ENCODE measurements around the gene OR5D13.

Gene OR5D13, protein sequence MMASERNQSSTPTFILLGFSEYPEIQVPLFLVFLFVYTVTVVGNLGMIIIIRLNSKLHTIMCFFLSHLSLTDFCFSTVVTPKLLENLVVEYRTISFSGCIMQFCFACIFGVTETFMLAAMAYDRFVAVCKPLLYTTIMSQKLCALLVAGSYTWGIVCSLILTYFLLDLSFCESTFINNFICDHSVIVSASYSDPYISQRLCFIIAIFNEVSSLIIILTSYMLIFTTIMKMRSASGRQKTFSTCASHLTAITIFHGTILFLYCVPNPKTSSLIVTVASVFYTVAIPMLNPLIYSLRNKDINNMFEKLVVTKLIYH

DNA sequence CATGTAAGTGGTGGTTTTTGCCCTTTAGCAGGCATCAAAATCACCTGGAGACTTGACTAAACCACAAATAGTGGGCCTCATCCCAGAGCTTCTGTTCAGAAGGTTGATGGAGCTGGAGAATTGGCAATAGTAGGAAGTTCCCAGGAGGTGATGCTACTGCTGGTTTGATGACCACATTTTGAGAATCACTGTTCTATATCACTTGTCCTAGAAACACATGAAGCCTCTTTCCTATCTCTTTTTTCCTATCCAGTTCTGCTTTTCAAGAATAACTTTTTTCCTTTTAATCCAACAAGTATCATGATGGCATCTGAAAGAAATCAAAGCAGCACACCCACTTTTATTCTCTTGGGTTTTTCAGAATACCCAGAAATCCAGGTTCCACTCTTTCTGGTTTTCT lies at the start of gene OR5D13:
TSS of gene OR5D13 (plus strand) at position 301 of the 400 bp plus-strand sequence. CDS start at position 301, 0 bp downstream.
- no peak for DNase-seq

DNA sequence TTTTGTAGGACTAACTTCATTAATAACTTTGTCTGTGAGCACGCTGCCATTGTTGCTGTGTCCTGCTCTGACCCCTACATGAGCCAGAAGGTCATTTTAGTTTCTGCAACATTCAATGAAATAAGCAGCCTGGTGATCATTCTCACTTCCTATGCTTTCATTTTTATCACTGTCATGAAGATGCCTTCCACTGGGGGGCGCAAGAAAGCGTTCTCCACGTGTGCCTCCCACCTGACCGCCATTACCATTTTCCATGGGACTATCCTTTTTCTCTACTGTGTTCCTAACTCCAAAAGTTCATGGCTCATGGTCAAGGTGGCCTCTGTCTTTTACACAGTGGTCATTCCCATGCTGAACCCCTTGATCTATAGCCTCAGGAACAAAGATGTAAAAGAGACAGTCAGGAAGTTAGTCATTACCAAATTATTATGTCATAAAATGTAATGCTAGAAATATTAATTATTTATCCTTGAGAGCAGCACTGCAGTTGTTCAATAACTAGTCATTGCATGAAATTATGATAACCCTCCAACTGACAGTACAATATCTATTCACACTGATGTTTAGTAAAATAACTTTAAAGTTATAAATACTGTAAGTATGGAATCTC lies 46.4 kb upstream of the OR5D13 start:
- no peak for DNase-seq

DNA sequence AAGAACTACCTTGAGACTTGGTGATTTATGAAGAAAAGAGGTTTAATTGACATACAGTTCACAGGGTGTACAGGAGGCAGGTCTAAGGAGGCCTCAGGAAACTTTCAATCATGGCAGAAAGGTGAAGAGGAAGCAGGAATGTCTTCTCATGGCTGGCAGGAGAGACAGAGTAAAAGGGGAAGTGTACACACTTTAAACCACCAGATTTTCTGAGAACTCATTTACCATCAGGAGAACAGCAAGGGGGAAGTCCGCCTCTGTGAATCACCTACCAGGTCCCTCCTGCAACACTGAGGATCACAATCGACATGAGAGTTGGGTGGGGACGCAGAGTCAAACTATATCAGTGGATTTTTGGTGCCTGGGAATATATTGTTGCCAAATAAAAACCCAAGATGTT lies 40.3 kb upstream of the OR5D13 start:
- no peak for DNase-seq

GRCh38 chr11:55791606-55792005 lies 18.4 kb downstream of the OR5D13 start:
- DNase-seq, result no peak

- no peak for DNase-seq
Observed at GRCh38 chr11:55793321-55793720, 20.1 kb downstream of the OR5D13 start.

GRCh38 chr11:55795256-55795655 lies 22.0 kb downstream of the OR5D13 start, which contains the start of gene OR5D14:
OR5D14 (plus strand) TSS chr11:55795556; CDS start chr11:55795556, 0 bp downstream.
- no peak for DNase-seq

- no peak for DNase-seq
Observed at GRCh38 chr11:55806248-55806647, 33.0 kb downstream of the OR5D13 start.

DNA sequence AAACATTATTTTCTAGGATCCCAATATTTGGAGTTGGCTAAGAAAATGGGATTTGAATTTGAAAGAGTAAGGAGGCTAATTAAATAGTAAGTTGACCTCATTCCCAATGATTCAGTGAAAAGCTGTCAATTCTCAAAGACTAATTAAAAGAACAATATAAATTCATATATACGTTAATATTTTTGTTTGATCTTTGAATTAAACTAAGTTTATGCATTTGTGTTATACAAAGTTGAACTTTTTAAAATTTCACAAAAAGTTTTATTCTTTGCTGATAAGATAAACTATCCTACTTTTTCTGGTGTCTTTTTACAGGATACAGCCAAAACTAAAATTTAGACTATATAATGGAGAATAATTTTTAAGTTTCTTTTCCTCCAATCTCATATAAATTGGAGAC lies 37.8 kb downstream of the OR5D13 start, which contains the start of gene OR5L1:
TSS of gene OR5L1 (plus strand) at position 301 of the 400 bp plus-strand sequence. CDS start 100 bp downstream, outside the sequence.
- no peak for DNase-seq

DNA sequence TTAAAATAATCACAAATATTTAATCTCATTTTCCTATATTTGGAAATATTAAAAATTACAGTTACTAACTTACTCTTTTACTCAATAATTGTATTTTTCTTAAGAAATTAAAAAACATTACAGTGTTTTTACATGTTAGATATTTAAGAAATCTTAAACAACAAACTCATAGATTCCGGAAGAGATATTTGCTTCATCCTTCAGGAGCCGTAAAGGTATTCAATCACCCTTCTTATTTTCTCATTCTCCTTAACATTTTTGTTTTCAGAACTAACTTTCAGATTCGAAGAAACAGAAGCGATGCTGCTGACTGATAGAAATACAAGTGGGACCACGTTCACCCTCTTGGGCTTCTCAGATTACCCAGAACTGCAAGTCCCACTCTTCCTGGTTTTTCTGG lies 46.1 kb downstream of the OR5D13 start, which contains the start of gene OR5D18:
TSS of gene OR5D18 (plus strand) at position 301 of the 400 bp plus-strand sequence. CDS start at position 301, 0 bp downstream.
- DNase-seq, result no peak

Measured in MV-4-11 (cell line).